ENCODE results near the gene ANKRD53. TPM values are rescaled to one million over a fixed set of nuclear protein-coding genes. Genes with fewer than 3 reads are reported as not detected.

The ANKRD53 gene
- total and polyA plus RNA-seq, 8 donors = 0.52 to 4.7 (median 3.0) TPM

- TF ChIP-seq CTCF (IDR thresholded peaks at IDR 0.05) = no peak
- no peak for ATAC-seq
Measured at GRCh38 chr2:70949086-70949485, 29.3 kb upstream of the ANKRD53 start.

GRCh38 chr2:70954886-70955285 lies 23.5 kb upstream of the ANKRD53 start:
- Histone ChIP-seq H3K4me1 (no peaks in the 10 kb centered on the region), H3K36me3 (no peaks in the 10 kb centered on the region), H3K27me3 (peaks cover 0 to 68% of the 10 kb centered on the region in 2 donors), H3K4me3 (no peak overlapping the region), H3K9me3 (no peaks in the 10 kb centered on the region), H3K27ac (no peak overlapping the region)
- DNase-seq = no peak
- no peak for TF ChIP-seq CTCF (IDR thresholded peaks at IDR 0.05)
- no peak for ATAC-seq
- intact Hi-C loops (cut with DNase I) = no loop called here

More at GRCh38 chr2:70949086-70949485, 29.3 kb upstream of the ANKRD53 start:
- peaks cover 0 to 10% of the 10 kb centered on the region in 2 donors for H3K4me1 ChIP-seq
- no peak overlapping the region for H3K4me3 ChIP-seq
- peaks cover 10 to 53% of the 10 kb centered on the region in 2 donors for H3K27me3 ChIP-seq
- no peak for DNase-seq
- H3K9me3 ChIP-seq = no peaks in the 10 kb centered on the region
- H3K36me3 ChIP-seq = no peaks in the 10 kb centered on the region
- H3K27ac ChIP-seq = no peak overlapping the region
- intact Hi-C loops (cut with DNase I) = loop anchor here in 1 of 2 donors (5.0 to 10.0 kb wide), 2 partner anchors 77 to 154 kb away; partner anchors contain the start of gene FIGLA

- peaks cover 0 to 67% of the 10 kb centered on the region in 2 donors for H3K27me3 ChIP-seq
- no peak for ATAC-seq
- H3K36me3 ChIP-seq = no peaks in the 10 kb centered on the region
- H3K27ac ChIP-seq = no peak overlapping the region
- H3K9me3 ChIP-seq = no peaks in the 10 kb centered on the region
- no peaks in the 10 kb centered on the region for H3K4me1 ChIP-seq
- intact Hi-C loops (cut with DNase I) = no loop called here
- DNase-seq = no peak
- H3K4me3 ChIP-seq = no peak overlapping the region
- no peak for TF ChIP-seq CTCF (IDR thresholded peaks at IDR 0.05)
Measured at GRCh38 chr2:70956141-70956540, 22.3 kb upstream of the ANKRD53 start.

- Histone ChIP-seq H3K36me3 (no peaks in the 10 kb centered on the region), H3K4me3 (no peak overlapping the region), H3K4me1 (no peaks in the 10 kb centered on the region), H3K9me3 (no peaks in the 10 kb centered on the region), H3K27me3 (peaks cover 0 to 67% of the 10 kb centered on the region in 2 donors), H3K27ac (no peak overlapping the region)
- intact Hi-C loops (cut with DNase I) = no loop called here
- ATAC-seq = peak; percentile 35
- no peak for TF ChIP-seq CTCF (IDR thresholded peaks at IDR 0.05)
- DNase-seq = no peak
Measured at GRCh38 chr2:70957798-70958197, 20.6 kb upstream of the ANKRD53 start.

GRCh38 chr2:70958759-70959158 lies 19.7 kb upstream of the ANKRD53 start:
- intact Hi-C loops (cut with DNase I) = no loop called here
- H3K9me3 ChIP-seq = no peaks in the 10 kb centered on the region

More at GRCh38 chr2:70958759-70959158, 19.7 kb upstream of the ANKRD53 start:
- Histone ChIP-seq H3K4me1 (no peaks in the 10 kb centered on the region), H3K36me3 (no peaks in the 10 kb centered on the region), H3K27me3 (peaks cover 4 to 67% of the 10 kb centered on the region in 2 donors), H3K27ac (no peak overlapping the region), H3K4me3 (no peak overlapping the region)
- TF ChIP-seq CTCF (IDR thresholded peaks at IDR 0.05) = no peak
- ATAC-seq (no peak), DNase-seq (no peak)

Measured in left lung (tissue), 10 donors.